ENCODE data around the gene OR8D2.

DNA sequence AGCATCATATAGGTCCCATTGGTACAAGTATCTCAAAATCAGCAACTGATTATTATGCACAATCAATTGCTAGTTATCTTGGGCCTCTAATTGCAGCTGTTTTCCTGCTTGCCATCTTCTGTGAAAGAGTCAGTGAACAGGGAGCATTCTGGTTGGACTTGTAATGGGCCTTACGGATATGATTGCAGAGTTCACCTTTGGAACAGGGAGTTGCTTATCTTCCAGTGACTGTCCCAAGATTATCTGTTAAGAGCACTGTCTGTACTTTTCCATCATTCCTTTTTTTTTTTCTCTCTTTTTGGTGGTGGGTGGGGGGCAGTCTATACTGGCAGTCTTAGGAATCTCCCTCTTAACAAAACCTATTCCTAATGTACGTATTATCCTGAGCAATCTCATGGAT lies 46.0 kb downstream of the OR8D2 start:
- TF ChIP-seq, protein P1, sequence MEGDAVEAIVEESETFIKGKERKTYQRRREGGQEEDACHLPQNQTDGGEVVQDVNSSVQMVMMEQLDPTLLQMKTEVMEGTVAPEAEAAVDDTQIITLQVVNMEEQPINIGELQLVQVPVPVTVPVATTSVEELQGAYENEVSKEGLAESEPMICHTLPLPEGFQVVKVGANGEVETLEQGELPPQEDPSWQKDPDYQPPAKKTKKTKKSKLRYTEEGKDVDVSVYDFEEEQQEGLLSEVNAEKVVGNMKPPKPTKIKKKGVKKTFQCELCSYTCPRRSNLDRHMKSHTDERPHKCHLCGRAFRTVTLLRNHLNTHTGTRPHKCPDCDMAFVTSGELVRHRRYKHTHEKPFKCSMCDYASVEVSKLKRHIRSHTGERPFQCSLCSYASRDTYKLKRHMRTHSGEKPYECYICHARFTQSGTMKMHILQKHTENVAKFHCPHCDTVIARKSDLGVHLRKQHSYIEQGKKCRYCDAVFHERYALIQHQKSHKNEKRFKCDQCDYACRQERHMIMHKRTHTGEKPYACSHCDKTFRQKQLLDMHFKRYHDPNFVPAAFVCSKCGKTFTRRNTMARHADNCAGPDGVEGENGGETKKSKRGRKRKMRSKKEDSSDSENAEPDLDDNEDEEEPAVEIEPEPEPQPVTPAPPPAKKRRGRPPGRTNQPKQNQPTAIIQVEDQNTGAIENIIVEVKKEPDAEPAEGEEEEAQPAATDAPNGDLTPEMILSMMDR (IDR thresholded peaks at IDR 0.05 in 2 of 3, conservative IDR thresholded peaks at IDR 0.05 in 1 of 3; ENCODE audit: control insufficient read depth in 2 of 3, extremely low read depth in 1 of 3, insufficient read depth in 1 of 3, low read depth in 3 of 3, low read length in 3 of 3) = no peak
- TF ChIP-seq SMC3 (IDR thresholded peaks at IDR 0.05; ENCODE audit: borderline replicate concordance, low read length) = no peak
- no peak for TF ChIP-seq RAD21 (IDR thresholded peaks at IDR 0.05; ENCODE audit: insufficient read depth, low read depth, low read length)

Data from GM12878 (cell line).